ENCODE data around the gene BEX4. TPM values are rescaled to one million over a fixed set of nuclear protein-coding genes. Genes with fewer than 3 reads are reported as not detected.
"Not testable (repeated sequence)": the region's sequence is repeated elsewhere in the genome, so short reads cannot be mapped to it uniquely, and the experiment has no call there.

BEX4 gene
- total and polyA plus RNA-seq, 8 donors, result 28.8 to 102 (median 90.0) TPM

DNA sequence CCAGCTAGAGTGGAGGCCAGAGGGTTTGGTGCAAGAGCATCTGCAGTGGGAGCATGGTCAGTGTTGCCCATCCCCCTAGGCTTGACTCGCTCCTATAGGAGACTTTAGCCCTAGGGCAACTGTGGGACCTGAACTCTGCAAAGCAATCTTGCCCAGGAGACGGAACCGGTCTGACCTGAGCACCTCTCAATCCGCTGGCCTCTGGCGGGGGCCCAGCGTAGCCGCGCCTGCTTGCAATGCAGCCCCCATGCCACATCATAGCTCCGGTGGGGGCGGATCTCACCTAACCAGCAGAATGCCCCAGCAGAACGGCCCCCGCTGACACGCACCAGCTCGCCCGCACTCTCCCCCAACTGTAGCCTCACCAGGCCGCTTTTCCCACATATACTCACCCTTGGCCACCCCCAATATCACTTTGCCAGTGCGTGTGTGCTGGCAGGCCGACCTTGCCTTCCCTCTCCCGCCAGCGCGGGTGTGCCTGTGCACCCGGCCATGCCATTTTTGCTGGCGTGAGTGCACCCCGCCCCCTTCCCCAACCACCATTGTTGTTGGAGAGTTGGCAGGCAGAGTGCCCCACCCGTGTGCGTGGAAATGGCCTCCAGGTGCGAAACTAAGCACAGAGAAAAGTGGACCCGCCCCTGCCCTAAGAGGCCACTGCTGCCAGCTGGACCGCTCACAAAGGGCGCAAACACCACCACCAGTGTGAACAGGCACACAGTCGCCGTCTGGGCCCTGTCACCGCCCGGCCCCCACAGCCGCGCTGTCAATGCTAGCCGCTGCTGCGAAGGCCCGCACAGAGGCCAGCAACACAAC, 5.8 kb downstream of the BEX4 start:
- Histone ChIP-seq H3K27me3 (no peaks in the 10 kb centered on the region), H3K9me3 (no peaks in the 10 kb centered on the region), H3K4me3 (no peak overlapping the region), H3K27ac (no peak overlapping the region), H3K4me1 (no peaks in the 10 kb centered on the region), H3K36me3 (no peaks in the 10 kb centered on the region)
- intact Hi-C loops (cut with DNase I), result no loop called here
- DNase-seq (peak in 2 of 4 donors; percentile 34 to 35), ATAC-seq (peak; percentile 82)
- TF ChIP-seq CTCF (IDR thresholded peaks at IDR 0.05), result no peak

GRCh38 chrX:103225918-103226317, 11.0 kb downstream of the BEX4 start:
- DNase-seq; ATAC-seq; H3K36me3 ChIP-seq; intact Hi-C loops (cut with DNase I); H3K9me3 ChIP-seq; H3K4me3 ChIP-seq; H3K27ac ChIP-seq; H3K4me1 ChIP-seq; H3K27me3 ChIP-seq: not testable (repeated sequence)

GRCh38 chrX:103233263-103233662, 18.4 kb downstream of the BEX4 start:
- Histone ChIP-seq H3K36me3 (no peaks in the 10 kb centered on the region), H3K27me3 (peaks cover 0 to 5% of the 10 kb centered on the region in 2 donors), H3K4me3 (no peak overlapping the region), H3K4me1 (no peaks in the 10 kb centered on the region), H3K27ac (no peak overlapping the region), H3K9me3 (no peaks in the 10 kb centered on the region)
- intact Hi-C loops (cut with DNase I), result no loop called here
- no peak for TF ChIP-seq CTCF (IDR thresholded peaks at IDR 0.05)
- DNase-seq, result no peak
- no peak for ATAC-seq

GRCh38 chrX:103234869-103235268, 20.0 kb downstream of the BEX4 start:
- Histone ChIP-seq H3K27me3 (peaks cover 0 to 10% of the 10 kb centered on the region in 2 donors), H3K4me3 (no peak overlapping the region), H3K36me3 (no peaks in the 10 kb centered on the region), H3K27ac (no peak overlapping the region), H3K4me1 (no peaks in the 10 kb centered on the region), H3K9me3 (no peaks in the 10 kb centered on the region)
- TF ChIP-seq CTCF (IDR thresholded peaks at IDR 0.05), result no peak
- DNase-seq, result no peak
- no peak for ATAC-seq
- intact Hi-C loops (cut with DNase I), result no loop called here

GRCh38 chrX:103235608-103236007, 20.7 kb downstream of the BEX4 start:
- H3K4me3 ChIP-seq; ATAC-seq; H3K27ac ChIP-seq; intact Hi-C loops (cut with DNase I); H3K9me3 ChIP-seq; DNase-seq; H3K4me1 ChIP-seq; H3K36me3 ChIP-seq: not testable (repeated sequence)
- H3K27me3 ChIP-seq, result peaks cover 0 to 10% of the 10 kb centered on the region in 2 donors

GRCh38 chrX:103236296-103236695, 21.4 kb downstream of the BEX4 start:
- Histone ChIP-seq H3K4me3 (no peak overlapping the region), H3K27me3 (peaks cover 0 to 5% of the 10 kb centered on the region in 2 donors), H3K36me3 (no peaks in the 10 kb centered on the region), H3K27ac (no peak overlapping the region), H3K4me1 (no peaks in the 10 kb centered on the region), H3K9me3 (no peaks in the 10 kb centered on the region)
- intact Hi-C loops (cut with DNase I), result no loop called here
- no peak for TF ChIP-seq CTCF (IDR thresholded peaks at IDR 0.05)
- ATAC-seq (no peak), DNase-seq (no peak)
